H9 (cell line): ENCODE results near the gene MTARC2. TPM values are rescaled to one million over a fixed set of nuclear protein-coding genes. Genes with fewer than 3 reads are reported as not detected.

Experiments used
- DNase-seq: peaks from one replicate; pipeline ENCODE4 v3.0.0-alpha.2; 2017
- H2AFZ ChIP-seq: one replicate; pipeline ENCODE4 v1.6.1; 2013; ENCODE audit warnings: mild to moderate bottlenecking, low read length, control low read depth, moderate library complexity
- H2AK5ac ChIP-seq: 2 replicates; pipeline ENCODE4 v1.6.1; 2013; ENCODE audit warnings: low read length, control low read depth, mixed read lengths; ENCODE audit not compliant: insufficient read length
- H2BK120ac ChIP-seq: one replicate; pipeline ENCODE4 v1.6.1; 2013; ENCODE audit warnings: low read depth, mild to moderate bottlenecking, low read length, control low read depth, inconsistent platforms; ENCODE audit not compliant: poor library complexity, severe bottlenecking
- H2BK12ac ChIP-seq: 2 replicates; pipeline ENCODE4 v1.6.1; 2013; ENCODE audit warnings: low read length, control low read depth, mixed read lengths, low read depth; ENCODE audit not compliant: insufficient read length
- H2BK15ac ChIP-seq: 2 replicates; pipeline ENCODE4 v1.6.1; 2013; ENCODE audit warnings: low read depth, low read length, control low read depth
- H2BK20ac ChIP-seq: one replicate; pipeline ENCODE4 v1.6.1; 2013; ENCODE audit warnings: low read depth, mild to moderate bottlenecking, low read length, control low read depth, inconsistent platforms; ENCODE audit not compliant: poor library complexity, severe bottlenecking
- H2BK5ac ChIP-seq: 2 replicates; pipeline ENCODE4 v1.6.1; 2013; ENCODE audit warnings: low read length, control low read depth, mixed read lengths; ENCODE audit not compliant: insufficient read length
- H3K14ac ChIP-seq: 2 replicates; pipeline ENCODE4 v1.6.1; 2013; ENCODE audit warnings: low read length, control low read depth; ENCODE audit not compliant: insufficient read depth
- H3K18ac ChIP-seq: 2 replicates; pipeline ENCODE4 v1.6.1; 2013; ENCODE audit warnings: low read depth, mild to moderate bottlenecking, mixed read lengths, low read length, control low read depth; ENCODE audit not compliant: insufficient read length
- H3K23ac ChIP-seq: 2 replicates; pipeline ENCODE4 v1.6.1; 2013; ENCODE audit warnings: low read length, control low read depth, mixed read lengths, low read depth; ENCODE audit not compliant: insufficient read length
- H3K23me2 ChIP-seq: 2 replicates; pipeline ENCODE4 v1.6.1; 2013; ENCODE audit warnings: low read depth, mild to moderate bottlenecking, mixed read lengths, low read length, control low read depth; ENCODE audit not compliant: insufficient read length, poor library complexity, severe bottlenecking
- H3K27ac ChIP-seq: 2 replicates; pipeline ENCODE4 v1.5.1; 2013; ENCODE audit warnings: low read length, control low read depth, mixed read lengths, low read depth; ENCODE audit not compliant: insufficient read length
- H3K27me3 ChIP-seq: 2 replicates; pipeline ENCODE4 v1.6.1; 2013; ENCODE audit warnings: low read length, control low read depth, inconsistent platforms; ENCODE audit not compliant: insufficient read depth
- H3K4ac ChIP-seq: 2 replicates; pipeline ENCODE4 v1.6.1; 2013; ENCODE audit warnings: low read depth, mild to moderate bottlenecking, control low read depth, inconsistent platforms, low read length, moderate library complexity
- H3K4me1 ChIP-seq: 2 replicates; pipeline ENCODE4 v1.6.1; 2013; ENCODE audit warnings: low read length, control low read depth, inconsistent platforms; ENCODE audit not compliant: insufficient read depth
- H3K4me2 ChIP-seq: 2 replicates; pipeline ENCODE4 v1.6.1; 2013; ENCODE audit warnings: low read length, control low read depth, mixed read lengths; ENCODE audit not compliant: insufficient read length, insufficient read depth
- H3K56ac ChIP-seq: 2 replicates; pipeline ENCODE4 v1.6.1; 2013; ENCODE audit warnings: low read depth, mild to moderate bottlenecking, mixed read lengths, low read length, control low read depth; ENCODE audit not compliant: insufficient read length
- H3K79me1 ChIP-seq: 2 replicates; pipeline ENCODE4 v1.6.1; 2013; ENCODE audit warnings: low read depth, mild to moderate bottlenecking, moderate library complexity, low read length, control low read depth, inconsistent platforms; ENCODE audit not compliant: insufficient read depth, poor library complexity, severe bottlenecking
- H3K79me2 ChIP-seq: 2 replicates; pipeline ENCODE4 v1.6.1; 2013; ENCODE audit warnings: low read length, control low read depth, inconsistent platforms; ENCODE audit not compliant: insufficient read depth
- H3K9ac ChIP-seq: 2 replicates; pipeline ENCODE4 v1.6.1; 2013; ENCODE audit warnings: low read length, control low read depth, mixed read lengths; ENCODE audit not compliant: insufficient read length; ENCODE audit errors: extremely low read depth
- H3K9me3 ChIP-seq: one replicate; pipeline ENCODE4 v1.6.1; 2013; ENCODE audit warnings: low read depth, low read length, inconsistent platforms; ENCODE audit not compliant: control insufficient read depth
- H3T11ph ChIP-seq: one replicate; pipeline ENCODE4 v1.6.1; 2013; ENCODE audit warnings: mild to moderate bottlenecking, low read length, control low read depth, inconsistent platforms
- H4K20me1 ChIP-seq: one replicate; pipeline ENCODE4 v1.6.1; 2013; ENCODE audit not compliant: control insufficient read depth, insufficient read length, insufficient read depth
- H4K5ac ChIP-seq: 2 replicates; pipeline ENCODE4 v1.6.1; 2013; ENCODE audit warnings: low read depth, mild to moderate bottlenecking, mixed read lengths, low read length, control low read depth; ENCODE audit not compliant: insufficient read length
- H4K8ac ChIP-seq: replicated peaks from 2 replicates; pipeline ENCODE4 v1.6.1; 2013; ENCODE audit warnings: low read length, control low read depth, mixed read lengths, low read depth; ENCODE audit not compliant: insufficient read length
- H4K91ac ChIP-seq: 2 replicates; pipeline ENCODE4 v1.6.1; 2013; ENCODE audit warnings: low read depth, mild to moderate bottlenecking, moderate library complexity, mixed read lengths, low read length, control low read depth; ENCODE audit not compliant: insufficient read length
- H3K27ac Mint-ChIP-seq, 3 experiments: 2 replicates in 2 of 3; 3 replicates in 1 of 3; pipeline ENCODE4 v1.8.0; 2020 to 2021; ENCODE audit warnings: mixed read lengths in 3 of 3, mild to moderate bottlenecking in 1 of 3, moderate library complexity in 1 of 3
- H3K27me3 Mint-ChIP-seq: 2 replicates; pipeline ENCODE4 v1.8.0; 2021; ENCODE audit warnings: low read depth, mild to moderate bottlenecking, moderate library complexity, mixed read lengths
- H3K36me3 Mint-ChIP-seq, 3 experiments: 2 replicates in 2 of 3; 3 replicates in 1 of 3; pipeline ENCODE4 v1.8.0; 2020 to 2021; ENCODE audit warnings: low read depth in 3 of 3, mixed read lengths in 3 of 3; ENCODE audit not compliant: insufficient read depth in 1 of 3
- H3K4me1 Mint-ChIP-seq, 2 experiments: 2 replicates each; pipeline ENCODE4 v1.8.0; 2020; ENCODE audit warnings: mixed read lengths in 2 of 2
- H3K4me3 Mint-ChIP-seq, 2 experiments: 2 replicates in 1 of 2; 3 replicates in 1 of 2; pipeline ENCODE4 v1.8.0; 2020 to 2021; ENCODE audit warnings: mild to moderate bottlenecking in 2 of 2, mixed read lengths in 2 of 2, moderate library complexity in 1 of 2
- H3K9me3 Mint-ChIP-seq, 2 experiments: 2 replicates in 1 of 2; 3 replicates in 1 of 2; pipeline ENCODE4 v1.8.0; 2020; ENCODE audit warnings: mild to moderate bottlenecking in 2 of 2, mixed read lengths in 2 of 2, moderate library complexity in 1 of 2
- CTCF ChIP-seq: fragments of 200-600 bp; sonication (generic); conservative IDR thresholded peaks from 3 replicates; pipeline ENCODE4 v1.8.0; 2021; ENCODE audit warnings: antibody characterized with exemption, mild to moderate bottlenecking
- WGBS: extraction: QIAGEN DNeasy Blood & Tissue Kit; methylation state at CpG from one replicate; pipeline ENCODE4 v1.1.7; 2013; ENCODE audit warnings: missing lambda C conversion rate, low lambda C conversion rate, mixed read lengths; ENCODE audit not compliant: insufficient read length; ENCODE audit errors: extremely low coverage; 5-methylcytosine and 5-hydroxymethylcytosine counted together
- total RNA-seq: library from RNA; stranded (reverse); gene quantifications from 2 replicates; pipeline ENCODE4 v1.2.1, GENCODE V29; 2021

The MTARC2 gene
- total RNA-seq, 1 experiment from 2014 or later, result 7.7 TPM

GRCh38 chr1:220791956-220792355, 43.8 kb downstream of the MTARC2 start:
- no peak for DNase-seq
- H3K36me3 Mint-ChIP-seq, result peaks cover 1 to 18% (median 11%) of the 10 kb centered on the region in 3 experiments
- no peaks in the 10 kb centered on the region for H3K79me2 ChIP-seq

More at GRCh38 chr1:220791956-220792355, 43.8 kb downstream of the MTARC2 start:
- Histone ChIP-seq H4K8ac (no peak overlapping the region), H2AFZ (no peak overlapping the region), H3K27me3 (no peaks in the 10 kb centered on the region), H4K5ac (no peak overlapping the region), H3K9me3 (no peaks in the 10 kb centered on the region), H3K79me1 (peaks cover 2% of the 10 kb centered on the region), H2AK5ac (no peak overlapping the region), H3T11ph (no peak overlapping the region), H3K27ac (no peak overlapping the region), H3K23ac (no peak overlapping the region), H2BK5ac (no peak overlapping the region), H3K4ac (no peak overlapping the region), H4K91ac (no peak overlapping the region), H2BK12ac (no peak overlapping the region), H2BK20ac (no peak overlapping the region), H3K4me1 (no peaks in the 10 kb centered on the region), H3K14ac (no peak overlapping the region), H4K20me1 (no peaks in the 10 kb centered on the region), H3K56ac (no peak overlapping the region), H3K23me2 (peaks cover 5% of the 10 kb centered on the region), H3K18ac (no peak overlapping the region), H3K9ac (no peak overlapping the region), H2BK120ac (no peak overlapping the region), H3K4me2 (no peak overlapping the region), H2BK15ac (no peak overlapping the region)
- Mint-ChIP-seq H3K4me3 (no peak overlapping the region), H3K4me1 (peaks cover 7 to 11% of the 10 kb centered on the region in 2 experiments; a peak in 3 of 4 replicates), H3K27ac (no peak overlapping the region), H3K9me3 (no peaks in the 10 kb centered on the region), H3K27me3 (no peaks in the 10 kb centered on the region)
- no CpG with 5 or more reads among the region's 5 CpGs for WGBS
- TF ChIP-seq CTCF, result no peak
